ENCODE data around the gene MGAT1.

MGAT1 gene

DNA sequence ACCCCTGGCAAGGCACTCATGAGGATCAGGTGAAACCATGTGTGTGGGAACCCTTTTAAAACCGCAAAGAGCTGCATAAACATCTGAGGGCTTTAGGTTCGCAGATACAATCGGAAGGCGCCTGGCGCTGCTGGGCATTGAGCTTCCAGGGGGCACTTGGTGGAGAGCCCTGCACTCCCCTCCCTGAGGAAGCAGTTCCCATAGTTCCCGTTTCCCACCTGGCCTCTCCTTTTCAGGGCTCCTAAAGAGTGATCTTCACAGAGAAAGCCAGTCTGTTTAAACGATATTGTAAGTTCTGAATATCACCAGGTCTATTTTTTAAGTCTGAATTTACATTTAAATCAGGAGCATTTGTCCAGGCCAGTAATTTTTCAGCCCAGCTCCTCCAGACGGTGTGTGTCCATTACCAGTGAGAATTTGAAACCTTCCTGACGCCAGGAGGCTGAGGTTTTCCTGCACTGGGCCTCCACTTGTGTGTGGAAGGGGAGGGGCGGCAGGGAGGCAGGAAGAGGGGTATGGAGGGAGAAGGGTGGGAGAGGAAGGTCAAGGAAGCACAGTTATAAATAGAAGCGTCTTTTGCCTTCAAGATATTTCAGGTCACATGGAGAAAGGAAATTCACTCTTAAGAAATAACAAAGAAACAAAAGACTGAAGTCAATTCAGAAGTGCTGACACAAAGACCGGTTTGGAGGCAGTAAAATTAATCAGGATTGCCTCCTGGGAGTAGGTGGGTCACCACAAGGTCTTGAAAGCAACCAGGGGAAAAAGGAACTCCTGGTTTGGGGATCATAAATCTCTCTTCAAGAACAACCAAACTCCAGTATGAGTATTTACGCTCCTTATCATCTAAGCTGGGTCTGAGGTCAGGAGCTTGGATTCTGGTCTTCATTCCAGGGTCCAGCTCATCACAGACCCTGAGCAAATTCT is 14.3 kb upstream of the MGAT1 start:
- no peak overlapping the region for H3K4me3 ChIP-seq (ENCODE audit: low read length)
- TF ChIP-seq, protein P1, sequence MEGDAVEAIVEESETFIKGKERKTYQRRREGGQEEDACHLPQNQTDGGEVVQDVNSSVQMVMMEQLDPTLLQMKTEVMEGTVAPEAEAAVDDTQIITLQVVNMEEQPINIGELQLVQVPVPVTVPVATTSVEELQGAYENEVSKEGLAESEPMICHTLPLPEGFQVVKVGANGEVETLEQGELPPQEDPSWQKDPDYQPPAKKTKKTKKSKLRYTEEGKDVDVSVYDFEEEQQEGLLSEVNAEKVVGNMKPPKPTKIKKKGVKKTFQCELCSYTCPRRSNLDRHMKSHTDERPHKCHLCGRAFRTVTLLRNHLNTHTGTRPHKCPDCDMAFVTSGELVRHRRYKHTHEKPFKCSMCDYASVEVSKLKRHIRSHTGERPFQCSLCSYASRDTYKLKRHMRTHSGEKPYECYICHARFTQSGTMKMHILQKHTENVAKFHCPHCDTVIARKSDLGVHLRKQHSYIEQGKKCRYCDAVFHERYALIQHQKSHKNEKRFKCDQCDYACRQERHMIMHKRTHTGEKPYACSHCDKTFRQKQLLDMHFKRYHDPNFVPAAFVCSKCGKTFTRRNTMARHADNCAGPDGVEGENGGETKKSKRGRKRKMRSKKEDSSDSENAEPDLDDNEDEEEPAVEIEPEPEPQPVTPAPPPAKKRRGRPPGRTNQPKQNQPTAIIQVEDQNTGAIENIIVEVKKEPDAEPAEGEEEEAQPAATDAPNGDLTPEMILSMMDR (conservative IDR thresholded peaks at IDR 0.05; ENCODE audit: low read depth, low read length): no peak
- DNase-seq (ENCODE audit: low read depth): no peak

DNA sequence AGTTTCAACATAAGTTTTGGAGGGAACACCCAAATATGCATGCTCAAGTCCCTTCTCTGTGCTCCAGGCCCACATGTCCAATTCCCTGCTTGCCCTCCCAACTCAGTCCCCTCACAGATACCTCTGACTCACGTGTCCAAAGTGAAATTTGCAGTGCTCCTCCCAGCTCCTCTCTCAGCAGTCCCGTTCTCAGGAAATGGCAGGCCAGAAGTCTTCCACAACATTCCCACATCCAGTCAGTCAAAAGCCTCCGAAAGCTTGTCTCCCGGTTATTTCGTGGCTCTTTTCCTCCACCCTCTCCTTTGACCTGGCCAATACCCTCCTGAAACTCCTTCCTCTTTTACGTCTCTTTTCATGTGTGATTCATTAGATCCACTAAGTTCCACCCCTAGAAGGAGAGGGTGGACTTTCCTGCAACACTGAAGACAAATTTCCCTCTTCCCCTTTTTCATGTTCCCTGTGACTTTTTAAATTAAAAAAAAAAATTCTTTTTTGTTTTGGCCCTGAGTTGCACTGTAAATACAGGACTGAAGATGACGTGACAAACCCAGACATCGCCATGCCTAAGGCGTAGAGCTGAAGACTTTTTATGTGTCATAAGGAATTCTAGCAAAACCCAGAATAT is 12.8 kb upstream of the MGAT1 start:
- no peak for DNase-seq (ENCODE audit: low read depth)

DNA sequence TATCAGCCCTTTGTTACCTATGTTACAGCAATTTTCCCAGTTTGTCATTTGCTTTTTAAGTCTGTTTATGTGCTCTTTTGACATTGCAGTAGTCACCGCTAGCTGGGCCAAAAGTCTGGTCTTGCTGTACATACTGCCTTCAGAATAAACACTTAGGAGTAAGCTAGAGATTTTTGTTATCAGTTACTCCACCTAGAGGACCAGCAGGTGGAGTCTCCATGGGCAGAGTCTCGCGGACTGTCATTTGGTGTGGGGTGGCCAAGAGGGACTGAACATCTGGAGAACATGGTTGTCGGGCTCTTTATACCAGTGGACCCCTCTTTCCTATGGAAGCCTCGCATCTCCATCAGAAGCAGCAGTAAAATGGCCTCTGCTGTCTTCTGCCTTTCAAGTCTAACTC is 10.8 kb upstream of the MGAT1 start:
- DNase-seq (ENCODE audit: low read depth): no peak
- TF ChIP-seq, protein P1 (conservative IDR thresholded peaks at IDR 0.05; ENCODE audit: low read depth, low read length): peak; percentile 10
- H3K4me3 ChIP-seq (ENCODE audit: low read length): no peak overlapping the region

More for the DNA sequence above, 12.8 kb upstream of the MGAT1 start:
- TF ChIP-seq, protein P1 (conservative IDR thresholded peaks at IDR 0.05; ENCODE audit: low read depth, low read length): no peak
- H3K4me3 ChIP-seq (ENCODE audit: low read length): no peak overlapping the region

DNA sequence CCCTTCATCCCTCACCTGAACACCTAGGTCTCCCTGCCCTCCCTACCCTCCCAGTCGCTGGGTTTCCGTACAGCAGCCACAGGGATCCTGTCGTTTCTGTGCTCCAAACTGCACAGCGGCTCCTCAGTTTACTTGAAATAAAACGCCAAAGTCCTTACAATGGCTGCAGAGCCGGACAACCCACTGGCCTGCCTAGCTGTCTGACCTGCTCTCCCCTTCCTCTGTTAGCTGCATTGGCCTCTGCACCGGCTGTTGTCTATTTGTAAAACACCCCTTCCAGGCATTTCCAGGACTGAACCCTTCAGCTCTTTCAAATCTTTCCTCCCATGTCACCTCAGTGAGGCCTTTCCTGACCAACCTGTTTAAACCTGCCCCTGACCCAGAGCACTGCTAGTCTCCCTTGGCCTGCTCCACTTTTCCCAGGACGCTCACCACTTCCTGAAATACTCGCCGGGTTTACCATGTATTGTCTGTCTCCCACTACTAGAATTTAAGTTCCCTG is 9.1 kb upstream of the MGAT1 start:
- no peak overlapping the region for H3K4me3 ChIP-seq (ENCODE audit: low read length)
- TF ChIP-seq, protein P1 (conservative IDR thresholded peaks at IDR 0.05; ENCODE audit: low read depth, low read length): no peak
- DNase-seq (ENCODE audit: low read depth): no peak

DNA sequence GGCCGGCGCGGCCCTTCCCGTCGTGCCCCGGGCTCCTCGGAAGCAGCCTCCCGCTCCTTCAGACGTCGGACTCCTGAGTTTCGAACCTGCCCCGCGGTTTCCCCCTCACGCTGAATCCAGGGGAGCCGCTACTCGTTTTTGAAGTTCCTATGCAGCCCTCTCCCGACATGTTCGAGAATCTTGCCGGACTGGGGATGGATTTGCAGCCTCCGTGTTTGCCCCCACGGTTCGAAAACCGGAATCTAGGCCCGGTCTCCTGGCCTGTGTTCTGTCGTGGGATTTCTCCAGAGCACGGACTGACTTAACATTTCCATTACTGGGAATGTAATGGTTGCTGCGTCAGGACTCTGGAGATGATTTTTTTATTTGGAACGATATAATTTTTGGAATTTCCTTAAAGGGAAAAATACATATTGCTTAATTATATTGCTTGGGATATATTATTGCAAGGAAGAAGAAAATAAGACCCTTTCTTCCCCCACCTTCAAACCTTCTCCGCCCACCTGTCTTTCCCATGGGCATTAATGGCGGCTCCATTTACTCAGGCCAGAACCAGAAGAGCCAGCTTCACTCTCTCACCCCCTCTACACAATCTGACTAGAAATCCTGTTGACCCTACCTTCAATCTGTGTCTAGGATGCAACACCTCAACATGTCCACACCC is 8.5 kb upstream of the MGAT1 start:
- H3K4me3 ChIP-seq (ENCODE audit: low read length): peak overlapping the region; percentile 85
- TF ChIP-seq, protein P1 (conservative IDR thresholded peaks at IDR 0.05; ENCODE audit: low read depth, low read length): no peak
- DNase-seq (ENCODE audit: low read depth): no peak

DNA sequence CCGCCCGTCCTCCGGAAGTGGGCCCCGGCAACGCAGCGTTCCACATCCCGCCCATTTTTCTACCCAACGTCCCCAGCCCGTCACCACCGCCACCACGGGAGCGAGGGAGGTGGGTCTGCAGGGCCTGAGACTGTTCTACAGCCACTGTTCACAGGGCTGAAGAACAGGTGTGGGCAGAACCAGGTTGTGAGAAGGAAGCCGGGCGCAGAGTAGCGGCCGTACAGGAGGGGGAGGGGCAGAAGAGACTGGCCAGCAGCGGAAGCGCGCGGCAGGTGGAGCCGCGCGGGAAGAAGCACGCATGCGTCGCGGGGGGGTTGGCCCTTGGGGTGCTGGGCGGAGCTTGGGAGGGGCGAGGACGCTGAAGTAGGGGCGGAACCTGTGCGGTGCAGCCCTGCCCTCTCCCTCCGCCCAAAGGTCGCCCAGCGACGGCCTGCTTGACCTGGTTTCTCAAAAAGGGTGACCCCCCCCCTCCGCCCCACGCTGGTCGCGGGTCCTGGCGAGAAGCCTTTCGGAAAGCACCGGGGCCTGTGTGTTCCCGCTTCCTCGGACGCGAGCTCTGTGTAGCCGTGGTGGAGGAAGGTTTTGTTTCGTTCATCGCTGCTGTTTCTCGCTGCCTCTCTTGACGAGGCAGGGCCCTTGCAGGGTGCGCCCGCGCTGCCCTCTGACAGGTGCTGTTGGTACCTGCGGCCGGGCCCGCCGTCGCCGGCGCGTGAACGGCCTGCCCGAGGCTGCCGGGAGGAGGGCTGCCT is 7.8 kb upstream of the MGAT1 start:
- H3K4me3 ChIP-seq (ENCODE audit: low read length): peak overlapping the region; percentile 85
- DNase-seq (ENCODE audit: low read depth): peak; percentile 71
- TF ChIP-seq, protein P1 (conservative IDR thresholded peaks at IDR 0.05; ENCODE audit: low read depth, low read length): no peak

Data from retinal pigment epithelial cell (primary cell).